ENCODE measurements around the gene HOXB6.

The HOXB6 gene

GRCh38 chr17:48617471-48618255 lies 12.9 kb upstream of the HOXB6 start:
- Histone ChIP-seq H3K27me3 (peaks cover 100% of the 10 kb centered on the region), H3K4me1 (ENCODE audit: control insufficient read depth in 1 of 2, insufficient read depth in 1 of 2, low read depth in 1 of 2, low read length in 1 of 2) (no peaks in the 10 kb centered on the region)

GRCh38 chr17:48616717-48617470 lies 12.1 kb upstream of the HOXB6 start:
- Histone ChIP-seq H3K4me1 (ENCODE audit: control insufficient read depth in 1 of 2, insufficient read depth in 1 of 2, low read depth in 1 of 2, low read length in 1 of 2) (peaks cover 0 to 2% of the 10 kb centered on the region in 2 experiments), H3K4me3 (ENCODE audit: low read depth in 1 of 2, low read length in 1 of 2) (no peak overlapping the region), H3K36me3 (no peaks in the 10 kb centered on the region), H3K27me3 (peaks cover 100% of the 10 kb centered on the region), H3K9me3 (no peaks in the 10 kb centered on the region), H3K27ac (no peak overlapping the region)
- TF ChIP-seq, protein P1, sequence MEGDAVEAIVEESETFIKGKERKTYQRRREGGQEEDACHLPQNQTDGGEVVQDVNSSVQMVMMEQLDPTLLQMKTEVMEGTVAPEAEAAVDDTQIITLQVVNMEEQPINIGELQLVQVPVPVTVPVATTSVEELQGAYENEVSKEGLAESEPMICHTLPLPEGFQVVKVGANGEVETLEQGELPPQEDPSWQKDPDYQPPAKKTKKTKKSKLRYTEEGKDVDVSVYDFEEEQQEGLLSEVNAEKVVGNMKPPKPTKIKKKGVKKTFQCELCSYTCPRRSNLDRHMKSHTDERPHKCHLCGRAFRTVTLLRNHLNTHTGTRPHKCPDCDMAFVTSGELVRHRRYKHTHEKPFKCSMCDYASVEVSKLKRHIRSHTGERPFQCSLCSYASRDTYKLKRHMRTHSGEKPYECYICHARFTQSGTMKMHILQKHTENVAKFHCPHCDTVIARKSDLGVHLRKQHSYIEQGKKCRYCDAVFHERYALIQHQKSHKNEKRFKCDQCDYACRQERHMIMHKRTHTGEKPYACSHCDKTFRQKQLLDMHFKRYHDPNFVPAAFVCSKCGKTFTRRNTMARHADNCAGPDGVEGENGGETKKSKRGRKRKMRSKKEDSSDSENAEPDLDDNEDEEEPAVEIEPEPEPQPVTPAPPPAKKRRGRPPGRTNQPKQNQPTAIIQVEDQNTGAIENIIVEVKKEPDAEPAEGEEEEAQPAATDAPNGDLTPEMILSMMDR (IDR thresholded peaks at IDR 0.05): no peak

More at GRCh38 chr17:48617471-48618255, 12.9 kb upstream of the HOXB6 start:
- no peak overlapping the region for H3K27ac ChIP-seq
- TF ChIP-seq, protein P1 (IDR thresholded peaks at IDR 0.05): no peak
- H3K36me3 ChIP-seq: no peaks in the 10 kb centered on the region
- H3K4me3 ChIP-seq (ENCODE audit: low read depth in 1 of 2, low read length in 1 of 2): no peak overlapping the region
- no peaks in the 10 kb centered on the region for H3K9me3 ChIP-seq

DNA sequence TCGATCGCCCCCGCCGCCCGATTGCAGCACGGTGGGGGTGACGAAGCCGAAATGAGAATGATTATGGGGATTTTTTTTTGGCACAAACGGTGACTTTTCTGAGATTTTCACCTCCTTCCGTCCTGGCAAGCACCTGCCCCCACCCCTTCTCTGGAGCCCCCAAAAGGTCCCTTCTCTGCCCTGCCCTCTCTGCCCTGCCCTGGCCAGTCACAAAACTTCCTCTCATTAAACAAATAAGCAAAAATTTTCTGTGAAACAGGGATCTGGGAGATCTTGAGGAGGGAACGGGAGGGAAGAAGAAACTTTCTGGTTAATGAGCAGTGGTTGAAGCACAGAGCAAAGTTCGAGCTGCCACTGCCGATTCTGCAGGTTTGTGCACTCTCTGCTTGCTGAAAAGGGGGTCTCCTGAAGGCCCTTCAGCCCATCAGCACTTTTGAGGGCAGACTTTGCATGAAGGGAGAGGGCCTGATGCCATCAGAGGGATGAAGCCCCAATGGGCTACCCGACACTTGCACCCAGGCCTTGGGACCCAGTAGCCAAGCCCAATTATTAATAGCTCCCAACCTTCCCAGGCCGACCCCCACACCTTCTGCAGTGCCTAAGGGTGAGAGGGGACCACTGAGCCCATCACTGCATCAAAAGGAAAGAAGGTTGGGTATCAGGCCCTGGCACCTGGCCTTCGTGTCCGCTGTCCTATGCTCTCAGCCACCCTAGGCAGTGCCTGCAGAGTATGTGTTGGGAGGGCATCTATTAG lies 11.4 kb upstream of the HOXB6 start:
- Histone ChIP-seq H3K4me1 (ENCODE audit: control insufficient read depth in 1 of 2, insufficient read depth in 1 of 2, low read depth in 1 of 2, low read length in 1 of 2) (peaks cover 2 to 10% of the 10 kb centered on the region in 2 experiments), H3K36me3 (no peaks in the 10 kb centered on the region), H3K9me3 (no peaks in the 10 kb centered on the region), H3K27me3 (peaks cover 100% of the 10 kb centered on the region), H3K27ac (no peak overlapping the region), H3K4me3 (ENCODE audit: low read depth in 1 of 2, low read length in 1 of 2) (no peak overlapping the region)
- TF ChIP-seq, protein P1 (IDR thresholded peaks at IDR 0.05): no peak

- H3K36me3 ChIP-seq: no peaks in the 10 kb centered on the region
- TF ChIP-seq, protein P1 (IDR thresholded peaks at IDR 0.05): no peak
- H3K27me3 ChIP-seq: peaks cover 100% of the 10 kb centered on the region
- peaks cover 10 to 18% of the 10 kb centered on the region in 2 experiments for H3K4me1 ChIP-seq (ENCODE audit: control insufficient read depth in 1 of 2, insufficient read depth in 1 of 2, low read depth in 1 of 2, low read length in 1 of 2)
- no peak within 1 kb of the TSS for H3K27ac ChIP-seq
- no peaks in the 10 kb centered on the region for H3K9me3 ChIP-seq
- H3K4me3 ChIP-seq (ENCODE audit: low read depth in 1 of 2, low read length in 1 of 2): no peak within 1 kb of the TSS
These were observed 10.5 kb upstream of the HOXB6 start, which contains the start of gene HOXB8 for GRCh38 chr17:48615047-48615962. TSS of gene HOXB8 (minus strand) at chr17:48615292. CDS start at chr17:48614704, 588 bp downstream.
